BJ (cell line): Measurements from ENCODE around the gene C10orf143. TPM values are rescaled to one million over a fixed set of nuclear protein-coding genes. Genes with fewer than 3 reads are reported as not detected.

ENCODE experiments used
- CTCF ChIA-PET: fragments of 350-600 bp; formaldehyde crosslinking; extraction: SDS; loops from one replicate; lab custom pipeline; 2021; ENCODE audit warnings: antibody characterized with exemption, inconsistent platforms; lab: Yijun Ruan, JAX
- POLR2A ChIA-PET: fragments of 300-600 bp; sonication (Branson Sonifier 250); formaldehyde crosslinking; extraction: SDS; loops from one replicate; lab custom pipeline; 2021; ENCODE audit warnings: antibody characterized with exemption; lab: Charles Lee
- DNase-seq: peaks from one replicate; pipeline ENCODE4 v3.0.0-alpha.2; 2011; ENCODE audit warnings: low read depth
- H3K27me3 ChIP-seq: 2 replicates; pipeline ENCODE4 v1.6.0; 2011; ENCODE audit warnings: low read length; ENCODE audit not compliant: control insufficient read depth, insufficient read depth
- H3K36me3 ChIP-seq: 2 replicates; pipeline ENCODE4 v1.5.1; 2011; ENCODE audit warnings: low read length; ENCODE audit not compliant: control insufficient read depth, insufficient read depth
- H3K4me3 ChIP-seq: 2 replicates; pipeline ENCODE4 v1.5.1; 2011; ENCODE audit warnings: low read depth, mild to moderate bottlenecking, control low read depth, low read length
- polyA plus RNA-seq: library from polyadenylated mRNA; depleted of rRNA; stranded (reverse); fragments of >200 nt; gene quantifications from 2 replicates; pipeline ENCODE4 v1.2.3, GENCODE V29; 2011
- TF ChIP-seq, protein P1 (sequence below): IDR thresholded peaks from 2 replicates; pipeline ENCODE4 v1.5.1; 2011; ENCODE audit warnings: low read depth, mild to moderate bottlenecking, control low read depth, inconsistent platforms, low read length, moderate library complexity; ENCODE audit not compliant: insufficient read depth

C10orf143 gene
- polyA plus RNA-seq, 1 experiment = 2.0 TPM

DNA sequence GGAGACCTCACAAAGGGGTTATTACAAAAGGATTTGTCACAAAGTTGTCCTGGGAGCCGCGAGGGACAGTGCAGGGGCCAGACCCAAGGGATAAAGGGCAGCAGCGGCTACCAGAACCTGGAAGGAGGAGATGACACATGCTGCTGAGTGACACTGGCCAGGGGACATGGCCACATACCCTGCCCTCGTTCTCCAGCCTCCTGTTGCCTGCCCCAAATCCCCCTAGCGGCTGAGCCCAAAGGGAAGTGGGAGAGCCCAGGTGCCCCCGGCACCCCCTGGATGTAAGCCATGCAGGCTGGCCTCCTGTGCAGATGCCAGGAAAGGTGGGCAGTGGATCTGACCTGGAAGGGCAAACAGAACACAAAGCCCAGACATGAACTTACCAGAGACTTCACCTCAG lies 42.7 kb downstream of the C10orf143 start:
- Histone ChIP-seq H3K4me3 (no peak overlapping the region), H3K36me3 (no peaks in the 10 kb centered on the region), H3K27me3 (no peaks in the 10 kb centered on the region)
- ChIA-PET CTCF (no interaction called here), POLR2A (no interaction called here)
- DNase-seq = no peak
- TF ChIP-seq, protein P1, sequence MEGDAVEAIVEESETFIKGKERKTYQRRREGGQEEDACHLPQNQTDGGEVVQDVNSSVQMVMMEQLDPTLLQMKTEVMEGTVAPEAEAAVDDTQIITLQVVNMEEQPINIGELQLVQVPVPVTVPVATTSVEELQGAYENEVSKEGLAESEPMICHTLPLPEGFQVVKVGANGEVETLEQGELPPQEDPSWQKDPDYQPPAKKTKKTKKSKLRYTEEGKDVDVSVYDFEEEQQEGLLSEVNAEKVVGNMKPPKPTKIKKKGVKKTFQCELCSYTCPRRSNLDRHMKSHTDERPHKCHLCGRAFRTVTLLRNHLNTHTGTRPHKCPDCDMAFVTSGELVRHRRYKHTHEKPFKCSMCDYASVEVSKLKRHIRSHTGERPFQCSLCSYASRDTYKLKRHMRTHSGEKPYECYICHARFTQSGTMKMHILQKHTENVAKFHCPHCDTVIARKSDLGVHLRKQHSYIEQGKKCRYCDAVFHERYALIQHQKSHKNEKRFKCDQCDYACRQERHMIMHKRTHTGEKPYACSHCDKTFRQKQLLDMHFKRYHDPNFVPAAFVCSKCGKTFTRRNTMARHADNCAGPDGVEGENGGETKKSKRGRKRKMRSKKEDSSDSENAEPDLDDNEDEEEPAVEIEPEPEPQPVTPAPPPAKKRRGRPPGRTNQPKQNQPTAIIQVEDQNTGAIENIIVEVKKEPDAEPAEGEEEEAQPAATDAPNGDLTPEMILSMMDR = no peak

DNA sequence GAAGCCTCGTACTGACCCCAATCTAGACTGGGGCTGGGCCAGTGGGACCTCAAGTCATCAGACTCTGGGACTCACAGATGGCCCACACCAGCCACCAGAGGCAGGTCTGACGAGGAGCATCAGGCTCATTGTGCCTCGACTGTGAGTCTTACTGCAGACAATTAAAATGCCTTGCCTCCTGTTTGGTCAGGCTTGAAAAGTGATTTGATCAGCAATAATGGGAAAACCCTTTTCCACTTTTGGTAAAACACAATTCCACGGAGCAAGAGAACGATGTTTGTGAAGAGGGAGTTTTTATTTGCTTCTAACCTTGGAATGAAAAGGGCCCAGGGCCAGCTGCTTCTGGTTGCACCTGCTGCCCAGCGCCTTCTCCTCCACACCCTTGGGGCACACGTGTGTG lies 43.9 kb downstream of the C10orf143 start:
- Histone ChIP-seq H3K27me3 (no peaks in the 10 kb centered on the region), H3K4me3 (no peak overlapping the region), H3K36me3 (no peaks in the 10 kb centered on the region)
- no peak for DNase-seq
- POLR2A ChIA-PET = no interaction called here
- TF ChIP-seq, protein P1 = no peak
- CTCF ChIA-PET = no interaction called here

DNA sequence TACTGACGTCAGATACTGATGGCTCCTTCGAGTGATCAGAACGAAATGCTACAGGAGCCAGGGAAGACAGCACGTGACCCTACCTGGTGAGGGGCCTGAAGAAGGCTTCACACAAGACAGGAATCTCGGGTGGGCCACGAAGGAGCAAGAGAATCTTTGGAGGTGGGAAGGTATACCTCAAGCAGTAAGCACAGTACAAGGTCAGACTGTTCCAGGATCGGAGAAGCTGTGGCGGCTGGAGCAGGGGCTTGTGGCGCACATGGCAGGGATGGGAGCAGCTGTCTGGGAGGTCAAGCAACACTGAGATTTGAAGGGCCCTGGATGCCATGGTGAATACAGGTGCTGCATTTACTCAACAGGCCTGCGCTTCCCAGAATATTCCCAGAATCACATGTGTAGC lies 45.4 kb downstream of the C10orf143 start:
- H3K27me3 ChIP-seq = no peaks in the 10 kb centered on the region
- DNase-seq = no peak
- CTCF ChIA-PET = interaction anchor here (1.5 kb wide), 1 partner anchor 12 kb away, joined by 3 read pairs; no protein-coding TSS in a partner anchor
- no peaks in the 10 kb centered on the region for H3K36me3 ChIP-seq
- H3K4me3 ChIP-seq = no peak overlapping the region
- POLR2A ChIA-PET = no interaction called here
- TF ChIP-seq, protein P1 = no peak

DNA sequence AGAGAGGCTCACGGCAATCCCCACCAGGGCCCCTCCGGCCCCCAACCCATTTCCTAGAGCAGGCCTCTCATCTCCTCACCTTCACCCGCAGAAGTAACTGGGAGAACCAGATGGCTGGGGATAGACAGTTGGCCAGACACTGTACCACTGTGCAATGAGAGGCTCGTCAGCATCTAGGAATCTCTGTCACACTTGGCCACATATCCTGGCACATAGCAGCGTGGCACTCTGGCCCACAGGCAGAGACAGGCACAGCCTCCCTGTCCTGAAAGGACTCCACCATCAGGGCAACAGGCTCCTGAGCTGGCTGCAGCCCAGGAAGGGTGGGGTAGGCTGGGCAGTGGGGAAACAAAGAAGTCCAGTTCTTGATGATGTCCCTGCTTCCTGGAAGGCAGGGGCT lies 45.8 kb downstream of the C10orf143 start:
- H3K36me3 ChIP-seq = no peaks in the 10 kb centered on the region
- no peaks in the 10 kb centered on the region for H3K27me3 ChIP-seq
- POLR2A ChIA-PET = no interaction called here
- no peak overlapping the region for H3K4me3 ChIP-seq
- TF ChIP-seq, protein P1 = no peak
- DNase-seq = no peak
- CTCF ChIA-PET = interaction anchor here (1.5 kb wide), 1 partner anchor 12 kb away, joined by 3 read pairs; no protein-coding TSS in a partner anchor

DNA sequence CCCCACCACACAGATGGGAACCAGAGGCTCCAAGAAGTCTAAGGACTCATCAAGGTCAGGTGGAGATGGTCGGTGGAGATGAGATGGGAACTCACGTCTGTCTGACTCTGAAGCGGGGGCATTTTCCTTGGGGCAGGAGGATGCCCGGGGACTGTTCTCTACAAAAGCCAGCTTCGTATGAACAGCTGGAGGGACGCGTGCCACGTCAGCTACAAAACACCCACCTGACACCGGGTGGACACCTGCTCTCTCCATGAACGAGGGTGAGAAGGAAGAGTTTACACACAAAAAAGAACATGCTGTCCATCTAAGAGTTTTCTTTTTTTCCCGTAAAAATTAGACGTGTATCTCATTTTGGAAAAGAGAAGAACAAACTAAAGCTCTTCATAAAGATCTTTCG lies 47.7 kb downstream of the C10orf143 start:
- TF ChIP-seq, protein P1 = no peak
- DNase-seq = no peak
- ChIA-PET CTCF (no interaction called here), POLR2A (no interaction called here)
- Histone ChIP-seq H3K36me3 (no peaks in the 10 kb centered on the region), H3K27me3 (no peaks in the 10 kb centered on the region), H3K4me3 (no peak overlapping the region)
